Mammary epithelial cell (primary cell): Measurements from ENCODE around the gene TXNRD3.

ENCODE experiments used
- CTCF ChIP-seq, 2 donors: IDR thresholded peaks in 1 of 2; conservative IDR thresholded peaks in 1 of 2; 2 replicates each; pipeline ENCODE4 v1.5.1; 2011 to 2012; ENCODE audit warnings: inconsistent platforms in 2 of 2, low read length in 2 of 2, mild to moderate bottlenecking in 2 of 2, control low read depth in 1 of 2, low read depth in 1 of 2; ENCODE audit not compliant: insufficient read depth in 1 of 2; ENCODE audit errors: extremely low read depth in 1 of 2
- EZH2 ChIP-seq: IDR thresholded peaks from 2 replicates; pipeline ENCODE4 v1.6.1; 2012; ENCODE audit warnings: low read length, inconsistent platforms, borderline replicate concordance

DNA sequence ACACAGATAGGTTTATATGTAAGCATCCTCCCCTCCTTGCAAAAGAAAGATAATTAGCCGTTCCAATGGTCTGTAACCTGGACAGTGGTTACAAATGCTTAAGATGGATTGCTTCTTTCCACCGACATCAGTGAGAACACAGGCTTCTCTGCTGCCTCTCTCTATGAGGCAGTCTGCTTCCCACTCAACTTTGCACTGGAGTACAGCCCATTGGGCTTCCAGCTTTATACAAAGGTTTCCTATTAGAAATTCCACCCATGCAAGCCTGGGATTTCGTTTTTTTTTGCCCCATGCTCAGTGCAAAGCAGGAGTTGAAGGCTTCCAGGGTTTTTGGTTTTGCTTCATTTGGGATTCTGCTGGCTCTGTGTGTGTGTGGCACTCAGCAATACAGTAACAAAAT lies 48.9 kb downstream of the TXNRD3 start:
- TF ChIP-seq CTCF (conservative IDR thresholded peaks at IDR 0.05 in 1 of 2, IDR thresholded peaks at IDR 0.05 in 1 of 2; ENCODE audit: extremely low read depth in 1 of 2, insufficient read depth in 1 of 2, low read depth in 1 of 2, low read length in 2 of 2) (no peak), EZH2 (no peak)
